GM19397 (cell line): ENCODE measurements around the gene CFAP251.
"Not testable (repeated sequence)": the region's sequence is repeated elsewhere in the genome, so short reads cannot be mapped to it uniquely, and the experiment has no call there.

Experiments used
- ATAC-seq: cut with Tn5 transposase; IDR thresholded peaks from one replicate; pipeline ENCODE4 v1.9.1; 2021; ENCODE audit warnings: mild to moderate bottlenecking, moderate library complexity; ENCODE audit not compliant: unreplicated experiment

The CFAP251 gene

DNA sequence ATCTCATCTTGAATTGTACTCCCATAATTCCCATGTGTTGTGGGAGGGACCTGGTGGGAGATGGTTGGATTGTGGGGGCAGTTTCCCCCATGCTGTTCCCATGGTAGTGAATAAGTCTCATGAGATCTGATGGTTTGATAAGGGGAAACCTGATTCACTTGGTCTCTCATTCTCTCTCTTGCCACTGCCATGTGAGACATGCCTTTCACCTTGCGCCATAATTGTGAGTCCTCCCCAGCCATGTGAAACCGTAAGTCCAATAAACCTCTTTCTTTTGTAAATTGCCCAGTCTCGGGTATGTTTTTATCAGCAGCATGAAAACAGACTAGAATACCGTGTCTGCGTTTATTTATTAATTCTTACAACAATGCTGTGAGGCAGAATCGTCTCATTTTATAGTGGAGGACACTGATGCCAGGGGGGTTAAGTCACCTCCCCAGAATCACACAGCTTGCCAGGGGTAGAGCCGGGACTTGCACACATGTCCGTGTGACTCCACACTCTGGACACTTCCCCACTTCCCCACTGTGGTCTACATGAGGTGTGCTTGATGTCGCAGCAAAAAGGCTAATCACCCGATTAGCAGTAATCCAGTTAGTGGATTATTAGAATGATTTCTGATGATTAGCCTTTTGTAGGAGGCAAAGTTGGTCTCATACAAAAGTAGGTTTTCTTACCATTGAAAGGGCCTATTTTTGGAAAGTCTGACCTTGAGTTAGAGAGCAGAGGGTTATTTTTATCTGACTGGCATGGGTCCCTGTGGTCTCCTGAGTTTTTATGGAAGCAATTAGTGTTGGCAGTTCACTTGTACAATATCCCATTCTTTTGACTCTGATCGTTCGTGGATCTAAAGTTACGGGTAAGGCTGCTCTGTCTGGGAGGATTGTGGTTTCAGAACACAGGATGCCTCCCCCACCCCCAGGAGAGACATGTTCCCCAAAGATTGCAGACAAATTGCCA, 55.9 kb downstream of the CFAP251 start:
- no peak for ATAC-seq

DNA sequence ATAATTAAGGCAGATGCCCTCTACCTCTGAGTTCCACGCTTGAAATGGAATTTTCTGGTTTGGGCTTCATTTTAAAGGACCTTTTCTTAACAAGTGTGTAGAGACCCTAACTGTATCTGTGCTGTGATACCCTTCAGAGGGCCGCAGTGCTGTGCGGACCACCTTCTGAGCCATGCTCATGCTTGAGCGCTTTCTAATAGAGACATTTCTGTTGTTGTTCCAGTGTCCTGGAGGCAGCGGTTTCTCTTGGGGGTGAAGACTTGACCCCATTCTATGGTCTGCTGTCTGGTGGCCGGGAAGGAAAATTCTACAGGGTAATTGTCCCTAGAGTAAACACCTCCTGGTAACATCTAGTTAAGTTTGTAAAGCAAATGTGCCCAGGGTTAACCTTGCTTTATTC, 56.6 kb downstream of the CFAP251 start:
- ATAC-seq, result no peak

DNA sequence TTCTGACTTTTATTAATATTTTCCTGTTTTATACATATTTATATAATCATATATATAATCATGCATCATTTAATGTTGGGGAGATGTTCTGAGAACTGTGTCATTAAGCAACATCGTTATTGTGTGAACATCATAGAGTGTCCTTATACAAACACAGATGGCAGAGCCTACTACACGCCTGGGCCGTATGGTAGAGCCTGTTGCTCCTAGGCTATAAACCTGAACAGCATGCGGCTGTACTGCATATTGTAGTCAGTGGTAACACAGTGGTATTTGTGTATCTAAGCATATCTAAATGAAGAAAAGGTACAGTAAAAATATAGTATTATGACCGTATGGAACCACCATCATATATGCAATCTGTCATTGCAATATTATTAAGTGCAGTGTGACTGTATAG, 58.6 kb downstream of the CFAP251 start:
- no peak for ATAC-seq

DNA sequence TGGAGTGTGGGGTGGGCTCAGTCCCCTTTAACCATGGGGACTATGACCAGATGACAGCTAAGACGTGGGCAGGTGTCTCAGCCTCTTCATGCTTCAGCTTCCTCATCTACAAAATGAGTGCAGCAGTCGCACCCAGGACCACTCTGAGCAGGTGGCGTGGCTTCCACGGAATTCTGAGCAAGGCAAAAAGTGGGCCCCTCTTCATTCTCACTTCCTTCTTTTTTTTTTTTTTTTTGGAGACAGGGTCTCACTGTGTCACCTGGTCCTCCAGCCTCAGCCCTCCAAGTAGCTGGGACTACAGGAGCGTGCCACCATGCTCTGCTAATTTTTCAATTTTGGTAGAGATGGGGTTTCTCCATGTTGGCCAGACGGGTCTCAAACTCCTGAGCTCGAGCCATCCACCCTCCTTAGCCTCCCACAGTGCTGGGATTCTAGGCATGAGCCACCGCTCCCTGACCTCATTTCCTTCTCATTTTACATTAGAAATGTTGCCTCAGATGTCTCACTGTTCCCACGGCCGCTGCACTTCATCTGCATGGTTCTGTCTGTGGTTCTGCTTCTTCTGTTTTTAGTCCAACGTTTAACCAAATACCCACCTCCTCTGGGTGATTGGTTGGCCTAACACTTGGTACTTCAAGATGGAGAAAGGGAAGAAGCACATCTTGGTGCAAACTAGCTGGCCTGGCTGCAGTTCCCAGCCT, 61.9 kb downstream of the CFAP251 start:
- no peak for ATAC-seq

DNA sequence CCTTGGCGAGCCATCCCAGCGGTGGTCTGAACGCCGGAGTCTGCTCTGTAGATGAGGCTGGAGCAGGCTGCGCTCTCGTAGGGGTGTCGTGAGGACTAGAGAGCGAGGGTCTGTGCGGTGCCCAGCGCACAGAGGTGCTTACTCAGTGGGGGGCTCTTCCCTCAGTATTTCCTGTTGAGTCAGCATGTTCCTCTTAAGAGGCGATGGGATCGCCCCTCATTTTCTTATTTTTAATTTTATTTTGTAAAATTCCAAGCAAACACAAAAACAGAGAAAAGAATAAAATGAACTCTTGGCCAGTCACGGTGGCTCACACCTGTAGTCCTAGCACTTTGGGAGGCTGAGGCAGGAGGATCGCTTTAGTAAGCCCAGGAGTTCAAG, 62.5 kb downstream of the CFAP251 start:
- ATAC-seq, result no peak

DNA sequence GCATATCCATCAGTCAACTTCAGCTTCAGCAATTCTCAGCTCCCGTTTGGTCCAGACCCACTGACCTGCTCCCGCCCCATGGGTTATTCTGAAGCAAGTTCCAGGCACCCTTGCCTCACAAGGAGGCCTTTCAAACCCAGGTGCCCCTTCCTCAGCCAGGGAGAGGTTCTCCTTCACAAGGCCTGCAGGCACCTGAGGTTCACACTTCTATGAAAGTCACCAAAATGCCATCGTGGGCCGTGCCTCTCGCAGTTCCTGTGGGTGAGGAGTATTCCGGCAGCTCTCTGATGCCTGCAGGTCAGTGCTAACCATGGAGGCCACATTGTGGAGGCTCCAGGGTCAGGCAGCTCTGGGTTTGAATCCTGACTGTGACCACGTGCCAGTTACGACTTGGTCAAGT, 63.1 kb downstream of the CFAP251 start:
- ATAC-seq, result no peak

DNA sequence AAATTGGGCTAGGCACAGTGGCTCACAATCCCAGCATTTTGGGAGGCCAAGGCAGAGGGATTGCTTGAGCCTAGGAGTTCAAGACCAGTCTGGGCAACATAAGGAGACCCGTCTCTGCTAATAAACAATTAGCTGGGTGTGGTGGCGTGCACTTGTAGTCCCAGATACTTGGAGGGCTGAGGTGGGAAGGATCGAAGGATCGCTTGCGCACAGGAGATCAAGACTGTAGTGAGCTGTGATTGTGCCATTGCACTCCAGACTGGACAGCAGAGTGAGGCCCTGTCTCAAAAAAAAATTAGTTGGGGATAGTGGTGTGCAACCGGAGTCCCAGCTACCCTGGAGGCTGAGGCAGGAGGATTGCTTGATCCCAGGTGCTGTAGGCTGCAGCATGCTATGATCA, 64.6 kb downstream of the CFAP251 start:
- no peak for ATAC-seq

DNA sequence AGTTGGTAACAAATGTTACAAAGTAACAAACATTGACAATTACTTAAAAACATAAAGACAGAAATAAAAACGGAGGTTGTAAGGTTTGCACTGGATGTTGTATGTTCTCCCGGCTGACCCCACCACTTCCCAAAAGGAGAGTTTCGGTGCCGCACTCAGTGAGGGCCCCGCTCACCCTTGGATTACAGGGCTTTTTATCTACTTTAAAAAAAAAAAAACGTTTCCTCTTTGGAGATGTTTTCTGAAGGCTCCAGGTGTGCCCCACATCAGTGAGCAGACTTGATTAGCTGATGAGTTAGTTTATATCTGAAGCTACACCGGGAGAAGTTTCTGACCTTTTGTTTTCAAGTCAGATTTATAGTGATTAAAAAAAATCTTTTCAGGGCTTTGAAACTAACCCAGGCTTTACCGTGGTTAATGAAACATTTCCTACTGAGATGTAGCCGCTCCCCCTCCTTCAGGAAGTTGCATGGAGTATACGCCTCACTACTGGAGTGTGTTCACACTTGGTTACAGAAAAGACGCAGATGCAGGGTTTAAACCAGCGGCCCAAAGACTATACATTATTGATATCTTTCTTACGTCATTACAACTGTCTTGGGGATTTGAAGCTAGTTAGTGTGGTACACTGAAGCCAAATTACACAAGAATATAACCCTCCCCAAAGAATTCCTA, 65.3 kb downstream of the CFAP251 start:
- no peak for ATAC-seq

DNA sequence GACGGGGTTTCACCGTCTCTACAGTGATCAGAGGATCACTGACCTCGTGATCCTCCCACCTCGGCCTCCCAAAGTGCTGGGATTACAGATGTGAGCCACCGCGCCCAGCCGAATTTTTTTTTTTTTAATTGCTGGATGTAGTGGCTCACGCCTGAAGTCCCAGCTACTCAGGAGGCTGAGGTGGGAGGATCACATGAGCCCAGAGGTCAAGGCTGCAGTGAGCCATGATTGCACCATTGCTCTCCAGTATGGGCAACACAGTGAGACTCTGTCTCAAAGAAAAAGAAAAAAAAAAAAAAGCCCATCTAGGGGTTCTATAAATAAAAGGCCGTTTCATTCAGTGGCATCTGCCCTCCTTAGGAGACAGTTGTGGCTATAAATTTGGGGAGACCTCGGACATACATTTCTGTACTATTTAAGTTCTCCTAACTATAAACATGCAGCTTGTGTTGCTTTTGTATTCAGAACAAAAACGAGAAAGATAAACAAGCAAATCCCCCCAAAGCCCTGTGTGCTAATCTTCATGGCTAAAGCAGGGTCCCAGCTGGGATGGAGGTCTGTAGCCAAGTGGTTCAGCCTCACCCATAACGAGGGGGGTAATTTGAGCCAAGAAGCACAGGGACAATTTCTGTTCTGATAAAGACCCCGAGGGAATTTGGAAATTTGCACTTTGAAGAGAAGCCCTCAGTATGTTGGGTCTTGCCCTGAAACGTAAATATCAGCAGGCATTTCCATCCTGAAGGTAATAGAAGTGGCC, 68.3 kb downstream of the CFAP251 start:
- ATAC-seq, result no peak

DNA sequence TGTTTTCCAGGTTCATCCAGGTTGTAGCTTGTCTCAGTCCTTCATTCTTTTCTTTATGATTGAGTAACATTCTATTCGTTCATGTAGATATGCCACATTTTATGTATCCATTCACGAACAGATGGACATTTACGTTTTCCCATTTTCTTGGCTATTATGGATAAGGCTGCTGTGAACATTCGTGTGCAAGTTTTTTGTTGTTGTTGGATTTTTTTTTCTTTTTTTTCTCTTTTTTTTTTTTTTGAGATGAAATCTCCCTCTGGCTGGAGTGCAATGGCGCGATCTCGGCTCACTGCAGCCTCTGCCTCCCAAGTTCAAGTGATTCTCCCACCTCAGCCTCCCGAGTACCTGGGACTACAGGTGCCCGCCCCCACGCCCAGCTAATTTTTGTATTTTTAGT, 70.1 kb downstream of the CFAP251 start:
- not testable (repeated sequence) for ATAC-seq

DNA sequence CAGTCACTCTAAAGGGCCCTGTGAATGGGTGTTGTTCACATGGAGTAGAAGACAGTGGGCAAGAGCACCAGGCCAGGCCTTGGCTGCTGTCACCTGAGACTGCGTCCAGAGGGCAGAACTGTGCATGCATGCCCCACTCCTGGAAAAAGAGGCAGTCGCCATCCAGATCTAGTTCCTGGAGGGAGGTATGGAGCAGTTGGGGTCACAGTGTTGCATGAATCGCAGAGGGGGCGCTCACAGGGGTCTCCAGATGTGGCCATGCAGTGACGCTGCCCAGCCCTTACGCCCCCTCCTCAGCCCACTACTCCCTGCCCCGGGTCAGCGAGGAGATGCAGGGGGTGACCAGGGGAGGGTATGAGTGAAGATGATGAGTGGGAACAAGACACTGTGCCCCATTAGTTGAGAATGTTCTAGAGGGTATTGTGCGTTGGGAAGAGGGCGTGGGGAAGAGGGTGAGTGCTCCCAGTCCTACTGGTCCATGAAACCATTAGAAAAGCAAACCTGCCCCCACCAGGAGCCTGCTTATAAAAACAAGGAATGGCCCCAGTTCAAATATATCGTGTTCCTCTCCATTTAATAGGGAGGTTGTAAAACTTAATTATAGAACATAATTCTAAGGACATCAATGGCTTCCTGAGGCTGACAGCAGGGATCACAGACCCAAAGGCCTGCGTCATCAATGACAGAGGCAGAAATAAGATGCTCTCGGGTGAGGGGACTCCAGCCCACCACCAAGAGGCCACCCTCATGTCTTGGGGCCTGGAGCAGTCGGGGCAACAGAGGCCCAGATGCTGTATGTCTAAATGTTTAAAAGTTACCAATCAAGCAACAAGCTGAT, 71.1 kb downstream of the CFAP251 start:
- no peak for ATAC-seq

DNA sequence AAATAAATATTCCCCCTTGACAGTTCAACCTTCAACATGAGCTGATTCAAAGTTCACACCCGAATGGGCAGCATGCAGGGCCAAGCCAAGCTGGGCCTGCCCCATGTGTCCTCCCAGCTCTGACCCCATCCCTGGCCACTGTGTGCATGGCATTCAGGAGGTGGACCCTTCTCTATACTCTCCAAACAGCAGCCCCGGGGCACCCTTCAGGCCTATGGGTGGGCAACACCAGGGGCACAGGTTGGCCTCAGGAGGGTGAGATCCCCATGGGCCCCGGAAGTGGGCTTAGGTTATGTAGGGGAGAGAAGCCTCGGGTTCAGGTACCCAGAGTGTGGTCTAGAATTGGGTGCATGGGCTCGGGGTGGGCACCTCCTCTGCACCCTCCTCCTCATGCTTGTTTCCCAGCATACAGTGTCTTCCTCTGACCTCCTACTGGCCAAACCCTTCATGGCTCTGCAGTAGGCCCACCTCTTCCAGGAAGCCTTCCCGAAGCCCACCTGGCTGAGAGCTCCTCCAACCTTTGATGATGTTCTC, 71.8 kb downstream of the CFAP251 start:
- no peak for ATAC-seq

DNA sequence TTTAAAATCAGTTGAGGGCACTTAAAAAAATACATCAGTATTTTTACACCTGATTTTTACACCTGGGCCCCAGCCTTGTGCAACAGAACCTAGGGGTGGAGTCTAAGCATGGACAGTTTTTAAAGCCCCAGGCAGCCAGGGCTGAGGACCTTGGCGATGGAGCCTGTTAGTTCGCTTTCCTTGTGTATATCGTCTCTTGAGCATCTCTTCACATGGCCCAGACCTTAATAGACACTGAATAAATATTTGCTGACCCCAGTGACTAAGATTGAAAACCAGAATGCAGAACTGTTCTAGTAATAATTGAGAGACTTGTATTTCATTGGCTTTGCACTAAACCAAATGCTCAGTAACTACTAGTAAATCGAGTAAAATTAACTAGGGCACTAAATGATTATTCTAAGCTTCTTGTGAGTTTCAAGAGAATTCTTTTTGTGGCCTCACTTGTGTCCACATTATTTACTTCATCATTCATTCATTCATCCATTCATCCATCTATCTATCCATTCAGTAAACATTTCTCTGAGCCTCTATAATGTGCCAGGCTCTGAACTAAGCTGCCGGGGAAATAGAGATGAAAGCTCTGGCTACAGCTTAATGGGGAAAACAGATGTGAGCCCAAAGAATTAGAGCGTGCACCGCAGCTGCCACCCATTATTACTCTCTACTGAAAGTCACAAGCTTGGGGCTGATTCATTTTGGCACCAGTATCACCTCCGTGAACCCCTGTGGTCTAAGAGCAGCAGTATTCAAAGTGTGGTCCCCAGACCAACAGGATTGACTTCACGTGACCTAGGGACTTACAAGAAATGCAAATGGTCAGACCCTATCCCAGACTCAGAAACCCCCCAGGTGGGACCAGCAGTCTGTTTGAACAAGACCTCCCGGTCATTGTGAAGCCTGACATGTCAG, 72.6 kb downstream of the CFAP251 start:
- ATAC-seq, result peak; percentile 70

DNA sequence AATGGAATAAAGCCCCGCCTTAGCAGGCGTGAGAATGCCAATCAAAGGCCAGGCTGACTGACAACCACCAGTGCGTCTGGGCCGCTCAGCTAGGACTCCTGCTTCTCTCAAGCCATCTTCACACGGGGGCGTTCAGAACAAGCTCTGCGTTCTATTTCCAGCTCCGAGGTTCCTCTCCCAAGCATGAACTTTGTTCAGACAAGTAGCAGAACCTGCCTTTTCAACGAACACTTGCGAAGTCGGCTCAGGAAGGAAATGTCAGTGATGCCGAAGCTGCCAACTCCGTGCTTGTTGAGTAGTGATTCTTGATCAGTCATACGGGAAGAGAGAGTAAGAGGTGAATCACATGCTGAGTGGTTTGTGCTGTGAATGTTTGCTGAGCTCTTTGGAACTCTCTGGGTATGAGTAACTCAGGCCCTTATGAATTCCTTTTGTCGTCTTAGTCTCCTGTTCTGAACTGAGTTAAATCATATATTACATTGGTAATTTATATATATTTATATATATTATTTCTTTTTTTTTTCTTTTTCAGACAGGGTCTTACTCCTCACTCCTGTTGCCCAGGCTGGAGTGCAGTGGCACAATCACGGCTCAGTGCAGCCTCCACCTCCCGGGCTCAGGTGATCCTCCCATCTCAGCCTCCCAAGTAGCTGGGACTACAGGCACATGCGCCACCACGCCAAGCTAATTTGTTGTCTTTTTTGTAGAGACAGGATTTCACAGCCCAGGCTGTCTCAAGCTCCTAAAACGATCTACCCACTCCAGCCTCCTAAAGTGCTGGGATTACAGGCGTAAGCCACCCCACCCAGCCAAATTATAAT, 73.9 kb downstream of the CFAP251 start:
- peak; percentile 67 for ATAC-seq

DNA sequence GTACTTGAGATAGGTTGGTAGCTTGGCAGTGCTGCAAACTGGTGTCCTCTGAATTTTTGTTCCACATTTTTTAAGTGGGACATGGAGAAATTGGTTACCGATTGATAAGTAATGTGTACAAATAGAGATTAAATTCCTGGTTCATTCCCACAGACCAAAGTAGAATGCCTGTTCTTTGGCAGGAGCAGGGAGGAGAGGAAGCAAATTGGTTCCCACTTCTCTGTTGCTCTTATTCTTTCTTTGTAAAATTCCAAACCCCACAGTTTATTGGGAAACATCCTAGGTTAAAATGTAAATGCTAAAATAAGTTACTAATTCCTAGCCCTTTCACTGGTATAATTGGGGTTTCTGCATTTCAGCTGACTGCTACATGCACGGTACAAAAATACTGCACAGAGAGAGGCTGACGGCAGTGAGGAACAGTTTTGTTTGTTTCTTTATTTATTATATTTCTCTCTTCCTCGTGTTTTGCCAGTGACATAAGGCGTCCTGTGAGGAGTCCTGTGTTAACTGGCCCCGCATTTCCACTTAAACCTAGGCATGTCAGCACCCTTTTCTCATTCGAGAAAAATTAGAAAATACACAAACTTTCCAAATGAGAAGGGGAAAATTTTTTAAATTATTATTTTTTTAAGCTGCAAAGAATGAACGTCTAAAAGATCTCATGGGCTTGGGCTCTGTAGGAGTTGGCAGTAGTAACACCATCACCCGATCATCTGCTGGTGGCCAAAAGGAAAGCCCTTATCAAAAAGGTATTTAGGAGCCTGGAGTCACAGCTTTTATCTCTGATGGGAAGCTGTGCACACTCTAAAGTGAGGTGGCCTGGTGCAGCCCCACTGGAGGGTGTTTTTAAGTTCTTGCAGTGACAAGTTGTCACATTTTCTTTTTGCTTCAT, 77.9 kb downstream of the CFAP251 start:
- ATAC-seq, result no peak

DNA sequence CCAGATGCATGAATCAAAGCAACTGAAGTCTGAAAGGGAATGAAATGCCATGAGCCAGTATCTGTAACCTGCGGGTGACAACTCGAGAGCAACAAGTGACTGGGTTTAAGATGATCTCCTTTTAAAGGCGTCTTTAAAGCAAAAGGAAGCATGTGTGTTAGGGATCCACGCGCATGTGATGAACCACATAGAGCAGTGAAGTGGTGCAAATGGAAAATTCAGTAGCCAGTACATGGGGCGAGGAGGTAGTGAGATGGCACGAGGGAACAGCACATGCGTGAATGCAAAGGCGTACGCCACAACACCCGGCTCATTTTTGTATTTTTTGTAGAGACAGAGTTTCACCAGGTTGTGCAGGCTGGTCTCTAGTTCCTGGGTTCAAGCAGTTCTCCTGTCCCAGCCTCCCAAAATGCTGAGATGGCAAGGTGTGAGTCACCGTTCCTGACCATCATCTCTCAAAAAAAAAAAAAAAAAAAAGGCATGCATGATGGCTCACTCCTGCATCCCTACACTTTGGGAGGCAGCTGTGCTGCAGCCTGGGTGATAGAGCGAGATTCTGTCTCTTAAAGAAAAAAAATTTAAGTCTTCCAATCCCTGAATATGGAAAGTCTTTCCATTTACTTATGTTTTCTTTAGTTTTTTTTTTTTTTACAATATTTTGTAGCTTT, 78.7 kb downstream of the CFAP251 start:
- ATAC-seq, result no peak
